Measurements from ENCODE around the gene KRTAP9-1. TPM values are rescaled to one million over a fixed set of nuclear protein-coding genes. Genes with fewer than 3 reads are reported as not detected.
A peak's percentile ranks its signal among the peaks of the same experiment; 100 is the strongest.

KRTAP9-1 gene
- total and polyA plus RNA-seq, 9 of the 15 experiments (the other 6 are each of a cell fraction or from before 2014, with no cell fraction given) = not detected

DNA sequence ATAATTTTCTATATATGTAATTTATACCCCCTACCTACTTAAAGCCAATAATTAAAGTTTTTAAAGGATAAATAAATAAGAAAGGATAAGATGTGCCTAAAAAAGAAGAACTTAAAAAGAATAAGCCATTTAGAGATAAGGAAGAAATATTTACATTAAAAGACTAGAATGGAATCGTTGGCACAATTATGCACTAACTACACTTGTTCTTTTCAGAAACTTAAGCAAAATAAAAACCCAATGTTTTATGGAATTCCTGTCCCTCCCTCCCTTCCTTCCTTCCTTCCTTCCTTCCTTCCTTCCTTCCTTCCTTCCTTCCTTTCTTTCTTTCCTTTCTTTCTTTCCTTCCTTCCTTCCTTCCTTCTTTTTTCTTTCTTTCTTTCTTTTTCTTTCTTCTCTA is 44.8 kb upstream of the KRTAP9-1 start:
- Histone ChIP-seq H3K27ac (ENCODE audit: extremely low read depth, low read depth, low read length) (no peak overlapping the region), H3K9ac (ENCODE audit: insufficient read depth in 1 of 2, low read depth in 2 of 2, low read length in 2 of 2) (no peak overlapping the region), H3K27me3 (ENCODE audit: control insufficient read depth in 2 of 2, insufficient read depth in 2 of 2, low read length in 2 of 2) (no peaks in the 10 kb centered on the region), H3K36me3 (ENCODE audit: control insufficient read depth, insufficient read depth, low read length) (no peaks in the 10 kb centered on the region), H4K20me1 (replicated peaks; ENCODE audit: control insufficient read depth, insufficient read depth, low read length) (no peaks in the 10 kb centered on the region), H3K4me1 (replicated peaks in 1 of 2; ENCODE audit: control insufficient read depth in 2 of 2, insufficient read depth in 2 of 2, low read length in 2 of 2) (no peaks in the 10 kb centered on the region), H3K9me3 (replicated peaks; ENCODE audit: control insufficient read depth, insufficient read depth, low read depth, low read length) (no peaks in the 10 kb centered on the region), H3K9me1 (ENCODE audit: control insufficient read depth, insufficient read depth, low read length) (no peaks in the 10 kb centered on the region), H2AFZ (ENCODE audit: low read depth, low read length) (no peak overlapping the region), H3K4me2 (ENCODE audit: insufficient read depth, low read length) (no peak overlapping the region), H3K4me3 (no peak overlapping the region), H3K79me2 (ENCODE audit: control insufficient read depth, insufficient read depth, low read length) (no peaks in the 10 kb centered on the region)
- TF ChIP-seq SIN3B (IDR thresholded peaks at IDR 0.05; ENCODE audit: low read depth) (no peak), U2AF1 (optimal IDR thresholded peaks at IDR 0.05; ENCODE audit: low read depth, low read length) (peak; percentile 32), HIVEP1 (CRISPR knock-in tag; IDR thresholded peaks at IDR 0.05) (no peak)
- TF ChIP-seq, protein P1, sequence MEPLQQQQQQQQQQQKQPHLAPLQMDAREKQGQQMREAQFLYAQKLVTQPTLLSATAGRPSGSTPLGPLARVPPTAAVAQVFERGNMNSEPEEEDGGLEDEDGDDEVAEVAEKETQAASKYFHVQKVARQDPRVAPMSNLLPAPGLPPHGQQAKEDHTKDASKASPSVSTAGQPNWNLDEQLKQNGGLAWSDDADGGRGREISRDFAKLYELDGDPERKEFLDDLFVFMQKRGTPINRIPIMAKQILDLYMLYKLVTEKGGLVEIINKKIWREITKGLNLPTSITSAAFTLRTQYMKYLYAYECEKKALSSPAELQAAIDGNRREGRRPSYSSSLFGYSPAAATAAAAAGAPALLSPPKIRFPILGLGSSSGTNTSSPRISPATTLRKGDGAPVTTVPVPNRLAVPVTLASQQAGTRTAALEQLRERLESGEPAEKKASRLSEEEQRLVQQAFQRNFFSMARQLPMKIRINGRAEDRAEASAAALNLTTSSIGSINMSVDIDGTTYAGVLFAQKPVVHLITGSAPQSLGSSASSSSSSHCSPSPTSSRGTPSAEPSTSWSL (CRISPR knock-in tag; IDR thresholded peaks at IDR 0.05; ENCODE audit: borderline replicate concordance) = no peak
- 0% methylated on average over 1 of the region's 1 CpG for WGBS (ENCODE audit: insufficient coverage, low coverage, missing lambda C conversion rate)
- in situ Hi-C loops (cut with MboI) (no loop called here), intact Hi-C loops (cut with micrococcal nuclease) (no loop called here)
- no peak for FAIRE-seq
- no TSS peak for BruUV-seq (replicated peaks)
- POLR2A ChIA-PET = no interaction called here
- CTCF ChIA-PET (ENCODE audit: low intra/inter-chr PET ratio) = no interaction called here
- ATAC-seq = no peak
- no peak for DNase-seq (ENCODE audit: extremely low read depth in 1 of 4, low spot score in 3 of 4)

DNA sequence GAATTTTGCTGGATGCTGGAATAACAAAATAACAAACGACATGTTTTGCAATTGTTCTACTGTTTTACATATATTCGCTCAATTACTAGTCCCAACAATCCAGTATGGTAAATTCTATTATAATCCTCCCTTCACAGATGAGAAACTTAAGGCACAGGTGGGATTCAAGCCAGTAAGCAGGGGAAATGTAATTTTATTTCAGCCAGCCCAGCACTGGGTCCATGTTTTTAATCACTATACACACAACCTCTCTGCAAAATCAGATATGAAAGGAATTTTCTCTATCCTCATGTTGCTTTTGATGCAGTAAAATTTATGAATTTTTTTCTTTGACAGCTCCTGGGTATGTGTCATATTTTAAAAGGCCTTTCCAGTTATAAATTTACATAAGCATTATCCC is 44.4 kb upstream of the KRTAP9-1 start:
- WGBS (ENCODE audit: insufficient coverage, low coverage, missing lambda C conversion rate) = 0% methylated on average over 2 of the region's 2 CpGs
- H3K4me3 ChIP-seq = no peak overlapping the region
- H3K9me1 ChIP-seq (ENCODE audit: control insufficient read depth, insufficient read depth, low read length) = no peaks in the 10 kb centered on the region
- no peaks in the 10 kb centered on the region for H3K79me2 ChIP-seq (ENCODE audit: control insufficient read depth, insufficient read depth, low read length)
- no TSS peak for BruUV-seq (replicated peaks)
- TF ChIP-seq KLF16 (IDR thresholded peaks at IDR 0.05) (no peak), MBD2 (IDR thresholded peaks at IDR 0.05; ENCODE audit: borderline replicate concordance, low read depth) (no peak)
- TF ChIP-seq, protein P2, sequence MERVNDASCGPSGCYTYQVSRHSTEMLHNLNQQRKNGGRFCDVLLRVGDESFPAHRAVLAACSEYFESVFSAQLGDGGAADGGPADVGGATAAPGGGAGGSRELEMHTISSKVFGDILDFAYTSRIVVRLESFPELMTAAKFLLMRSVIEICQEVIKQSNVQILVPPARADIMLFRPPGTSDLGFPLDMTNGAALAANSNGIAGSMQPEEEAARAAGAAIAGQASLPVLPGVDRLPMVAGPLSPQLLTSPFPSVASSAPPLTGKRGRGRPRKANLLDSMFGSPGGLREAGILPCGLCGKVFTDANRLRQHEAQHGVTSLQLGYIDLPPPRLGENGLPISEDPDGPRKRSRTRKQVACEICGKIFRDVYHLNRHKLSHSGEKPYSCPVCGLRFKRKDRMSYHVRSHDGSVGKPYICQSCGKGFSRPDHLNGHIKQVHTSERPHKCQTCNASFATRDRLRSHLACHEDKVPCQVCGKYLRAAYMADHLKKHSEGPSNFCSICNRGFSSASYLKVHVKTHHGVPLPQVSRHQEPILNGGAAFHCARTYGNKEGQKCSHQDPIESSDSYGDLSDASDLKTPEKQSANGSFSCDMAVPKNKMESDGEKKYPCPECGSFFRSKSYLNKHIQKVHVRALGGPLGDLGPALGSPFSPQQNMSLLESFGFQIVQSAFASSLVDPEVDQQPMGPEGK (CRISPR knock-in tag; IDR thresholded peaks at IDR 0.05; ENCODE audit: borderline replicate concordance) = no peak
- intact Hi-C loops (cut with micrococcal nuclease) = no loop called here
- H3K9ac ChIP-seq (ENCODE audit: insufficient read depth in 1 of 2, low read depth in 2 of 2, low read length in 2 of 2) = no peak overlapping the region
- H3K27me3 ChIP-seq (ENCODE audit: control insufficient read depth in 2 of 2, insufficient read depth in 2 of 2, low read length in 2 of 2) = no peaks in the 10 kb centered on the region
- POLR2A ChIA-PET = no interaction called here
- DNase-seq (ENCODE audit: extremely low read depth in 1 of 4, low spot score in 3 of 4) = no peak
- no peak overlapping the region for H3K27ac ChIP-seq (ENCODE audit: extremely low read depth, low read depth, low read length)
- CTCF ChIA-PET (ENCODE audit: low intra/inter-chr PET ratio) = no interaction called here
- no peaks in the 10 kb centered on the region for H3K36me3 ChIP-seq (ENCODE audit: control insufficient read depth, insufficient read depth, low read length)
- no peak overlapping the region for H2AFZ ChIP-seq (ENCODE audit: low read depth, low read length)
- FAIRE-seq = no peak
- no peaks in the 10 kb centered on the region for H3K9me3 ChIP-seq (replicated peaks; ENCODE audit: control insufficient read depth, insufficient read depth, low read depth, low read length)
- H4K20me1 ChIP-seq (replicated peaks; ENCODE audit: control insufficient read depth, insufficient read depth, low read length) = no peaks in the 10 kb centered on the region
- in situ Hi-C loops (cut with MboI) = no loop called here
- H3K4me1 ChIP-seq (replicated peaks in 1 of 2; ENCODE audit: control insufficient read depth in 2 of 2, insufficient read depth in 2 of 2, low read length in 2 of 2) = no peaks in the 10 kb centered on the region
- no peak for ATAC-seq
- H3K4me2 ChIP-seq (ENCODE audit: insufficient read depth, low read length) = no peak overlapping the region
